Hepatocyte (in vitro differentiated cells): ENCODE measurements around the gene DNMT3B. TPM values are rescaled to one million over a fixed set of nuclear protein-coding genes. Genes with fewer than 3 reads are reported as not detected.

Experiments used
- DNase-seq: peaks from one replicate; pipeline ENCODE4 v3.0.0-alpha.2; 2016; ENCODE audit warnings: low spot score
- H2AFZ ChIP-seq: fragments of 200-600 bp; sonication (generic); 2 replicates; pipeline ENCODE4 v1.6.0; 2016; ENCODE audit warnings: antibody characterized with exemption, mild to moderate bottlenecking
- H3K27ac ChIP-seq: fragments of 200-600 bp; sonication (generic); 2 replicates; pipeline ENCODE4 v1.5.1; 2016; ENCODE audit warnings: mild to moderate bottlenecking
- H3K27me3 ChIP-seq: fragments of 200-600 bp; sonication (generic); 2 replicates; pipeline ENCODE4 v1.6.1; 2016
- H3K36me3 ChIP-seq: fragments of 200-600 bp; sonication (generic); replicated peaks from 2 replicates; pipeline ENCODE4 v1.5.1; 2016; ENCODE audit warnings: low read depth; ENCODE audit not compliant: insufficient read depth
- H3K4me1 ChIP-seq: fragments of 200-600 bp; sonication (generic); 2 replicates; pipeline ENCODE4 v1.5.1; 2016; ENCODE audit warnings: mild to moderate bottlenecking, moderate library complexity; ENCODE audit not compliant: insufficient read depth
- H3K4me2 ChIP-seq: fragments of 200-600 bp; sonication (generic); 2 replicates; pipeline ENCODE4 v1.6.0; 2016
- H3K4me3 ChIP-seq: fragments of 200-600 bp; sonication (generic); 2 replicates; pipeline ENCODE4 v1.5.1; 2016; ENCODE audit warnings: mild to moderate bottlenecking
- H3K79me2 ChIP-seq: fragments of 200-600 bp; sonication (generic); 2 replicates; pipeline ENCODE4 v1.6.0; 2017; ENCODE audit warnings: mild to moderate bottlenecking
- H3K9me2 ChIP-seq: fragments of 200-600 bp; sonication (generic); replicated peaks from 2 replicates; pipeline ENCODE4 v1.6.0; 2017; ENCODE audit warnings: mild to moderate bottlenecking; ENCODE audit not compliant: insufficient read depth
- H3K9me3 ChIP-seq: fragments of 200-600 bp; sonication (generic); 2 replicates; pipeline ENCODE4 v1.5.1; 2016; ENCODE audit warnings: low read depth, mild to moderate bottlenecking
- H4K20me1 ChIP-seq: fragments of 200-600 bp; sonication (generic); 2 replicates; pipeline ENCODE4 v1.6.0; 2016; ENCODE audit warnings: mild to moderate bottlenecking; ENCODE audit not compliant: insufficient read depth, poor library complexity, severe bottlenecking
- EZH2 ChIP-seq: fragments of 200-600 bp; sonication (generic); IDR thresholded peaks from 2 replicates; pipeline ENCODE4 v1.6.1; 2016; ENCODE audit warnings: antibody characterized with exemption, mild to moderate bottlenecking, borderline replicate concordance
- EZH2phosphoT487 ChIP-seq: fragments of 200-600 bp; sonication (generic); IDR thresholded peaks from one replicate; pipeline ENCODE4 v1.6.1; 2018; ENCODE audit warnings: antibody characterized with exemption, mild to moderate bottlenecking, low read depth, moderate library complexity; ENCODE audit not compliant: unreplicated experiment, severe bottlenecking
- WGBS: methylation state at CpG from one replicate; pipeline ENCODE4 v1.1.6; 2016; ENCODE audit warnings: low lambda C conversion rate; ENCODE audit errors: missing lambda C conversion rate; 5-methylcytosine and 5-hydroxymethylcytosine counted together
- polyA plus RNA-seq: library from polyadenylated mRNA; unstranded; fragments of >200 nt; fragmentation: Nextera tagmentation; extraction: Ambion mirVana; gene quantifications from 2 replicates; pipeline ENCODE4 v1.2.1, GENCODE V29; 2016
- total RNA-seq: library from RNA; depleted of rRNA; stranded (reverse); fragments of >200 nt; gene quantifications from 2 replicates; pipeline ENCODE4 v1.2.3, GENCODE V29; 2014
- TF ChIP-seq, protein P1 (sequence below): fragments of 200-600 bp; sonication (generic); IDR thresholded peaks from 2 replicates; pipeline ENCODE4 v1.5.1; 2016; ENCODE audit warnings: antibody characterized with exemption, mild to moderate bottlenecking; ENCODE audit not compliant: poor library complexity

The DNMT3B gene
- total and polyA plus RNA-seq, 2 experiments from 2014 or later, result 4.3 to 5.2 TPM

DNA sequence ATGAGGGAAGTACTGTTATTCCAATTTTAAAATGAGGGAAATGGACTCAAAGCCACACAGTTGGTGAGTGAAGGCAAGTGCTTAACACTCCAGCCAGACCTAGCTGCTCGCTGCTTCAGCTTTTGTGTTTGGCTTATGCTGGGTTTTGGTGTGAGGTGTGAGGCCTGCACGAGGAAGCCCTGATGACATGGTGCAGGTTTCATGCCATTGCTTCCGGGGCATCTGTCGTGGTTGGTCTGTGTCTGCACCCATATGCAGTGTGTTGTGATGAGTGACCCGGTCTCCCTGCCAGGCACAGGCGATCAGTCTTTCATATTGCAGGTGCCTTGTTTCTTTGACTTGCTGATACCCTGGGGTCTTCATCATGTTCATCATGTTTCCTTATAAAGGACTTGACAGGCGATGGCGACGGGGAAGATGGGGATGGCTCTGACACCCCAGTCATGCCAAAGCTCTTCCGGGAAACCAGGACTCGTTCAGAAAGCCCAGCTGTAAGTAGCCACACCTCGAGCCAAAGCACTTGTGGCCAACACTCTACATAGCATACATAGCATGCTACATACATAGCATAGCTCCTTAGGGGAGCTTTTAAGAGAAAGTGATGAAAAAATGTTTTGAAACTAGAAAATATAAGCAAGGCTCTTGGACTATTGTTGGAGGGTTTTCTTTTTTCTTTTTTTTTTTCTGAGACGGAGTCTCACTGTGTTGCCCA lies 22.3 kb downstream of the DNMT3B start:
- H3K4me2 ChIP-seq, result no peak overlapping the region
- H3K27me3 ChIP-seq, result no peaks in the 10 kb centered on the region
- no peaks in the 10 kb centered on the region for H3K79me2 ChIP-seq
- no peak overlapping the region for H3K4me3 ChIP-seq
- H3K27ac ChIP-seq, result no peak overlapping the region
- no peak for DNase-seq
- no peaks in the 10 kb centered on the region for H4K20me1 ChIP-seq
- 95% methylated on average over 13 of the region's 13 CpGs for WGBS
- no peak for TF ChIP-seq EZH2phosphoT487
- TF ChIP-seq, protein P1, sequence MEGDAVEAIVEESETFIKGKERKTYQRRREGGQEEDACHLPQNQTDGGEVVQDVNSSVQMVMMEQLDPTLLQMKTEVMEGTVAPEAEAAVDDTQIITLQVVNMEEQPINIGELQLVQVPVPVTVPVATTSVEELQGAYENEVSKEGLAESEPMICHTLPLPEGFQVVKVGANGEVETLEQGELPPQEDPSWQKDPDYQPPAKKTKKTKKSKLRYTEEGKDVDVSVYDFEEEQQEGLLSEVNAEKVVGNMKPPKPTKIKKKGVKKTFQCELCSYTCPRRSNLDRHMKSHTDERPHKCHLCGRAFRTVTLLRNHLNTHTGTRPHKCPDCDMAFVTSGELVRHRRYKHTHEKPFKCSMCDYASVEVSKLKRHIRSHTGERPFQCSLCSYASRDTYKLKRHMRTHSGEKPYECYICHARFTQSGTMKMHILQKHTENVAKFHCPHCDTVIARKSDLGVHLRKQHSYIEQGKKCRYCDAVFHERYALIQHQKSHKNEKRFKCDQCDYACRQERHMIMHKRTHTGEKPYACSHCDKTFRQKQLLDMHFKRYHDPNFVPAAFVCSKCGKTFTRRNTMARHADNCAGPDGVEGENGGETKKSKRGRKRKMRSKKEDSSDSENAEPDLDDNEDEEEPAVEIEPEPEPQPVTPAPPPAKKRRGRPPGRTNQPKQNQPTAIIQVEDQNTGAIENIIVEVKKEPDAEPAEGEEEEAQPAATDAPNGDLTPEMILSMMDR, result no peak
- TF ChIP-seq EZH2, result no peak
- H3K4me1 ChIP-seq, result no peaks in the 10 kb centered on the region
- H2AFZ ChIP-seq, result no peak overlapping the region
- H3K36me3 ChIP-seq, result no peaks in the 10 kb centered on the region
- H3K9me3 ChIP-seq, result no peaks in the 10 kb centered on the region
- H3K9me2 ChIP-seq, result no peaks in the 10 kb centered on the region

DNA sequence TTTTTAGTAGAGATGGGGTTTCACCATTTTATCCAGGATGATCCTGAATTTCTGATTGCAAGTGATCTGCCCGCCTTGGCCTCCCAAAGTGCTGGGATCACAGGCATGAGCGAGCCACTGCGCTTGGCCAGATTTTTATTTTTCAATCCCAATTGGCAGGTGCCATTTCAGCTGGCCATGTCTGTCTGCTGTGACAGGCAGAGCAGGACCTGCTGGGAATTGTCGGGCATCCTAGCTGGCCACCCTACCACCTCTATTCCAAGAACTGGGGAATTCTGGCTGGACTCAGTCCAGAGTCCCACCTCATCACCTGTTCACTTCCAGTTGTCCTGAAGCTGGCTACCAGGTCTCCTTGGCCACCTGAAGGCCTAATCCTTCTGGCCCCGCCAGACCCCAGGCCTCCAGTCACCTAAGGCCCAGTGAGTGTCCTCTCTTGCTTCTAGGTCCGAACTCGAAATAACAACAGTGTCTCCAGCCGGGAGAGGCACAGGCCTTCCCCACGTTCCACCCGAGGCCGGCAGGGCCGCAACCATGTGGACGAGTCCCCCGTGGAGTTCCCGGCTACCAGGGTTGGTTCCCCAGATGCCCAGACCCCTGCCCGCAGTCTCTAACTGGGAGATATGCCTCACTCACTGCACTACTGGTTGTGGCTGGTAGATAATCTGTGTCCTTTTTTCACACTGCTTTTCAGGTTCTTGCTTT lies 24.0 kb downstream of the DNMT3B start:
- no peaks in the 10 kb centered on the region for H3K4me1 ChIP-seq
- H4K20me1 ChIP-seq, result no peaks in the 10 kb centered on the region
- no peak overlapping the region for H3K4me2 ChIP-seq
- no peak for DNase-seq
- no peaks in the 10 kb centered on the region for H3K79me2 ChIP-seq
- WGBS, result 95% methylated on average over 16 of the region's 16 CpGs
- H2AFZ ChIP-seq, result no peak overlapping the region
- no peak overlapping the region for H3K4me3 ChIP-seq
- no peaks in the 10 kb centered on the region for H3K9me2 ChIP-seq
- H3K27me3 ChIP-seq, result no peaks in the 10 kb centered on the region
- no peaks in the 10 kb centered on the region for H3K36me3 ChIP-seq
- no peak overlapping the region for H3K27ac ChIP-seq
- H3K9me3 ChIP-seq, result no peaks in the 10 kb centered on the region
- TF ChIP-seq EZH2, result no peak
- TF ChIP-seq, protein P1, result no peak
- no peak for TF ChIP-seq EZH2phosphoT487

DNA sequence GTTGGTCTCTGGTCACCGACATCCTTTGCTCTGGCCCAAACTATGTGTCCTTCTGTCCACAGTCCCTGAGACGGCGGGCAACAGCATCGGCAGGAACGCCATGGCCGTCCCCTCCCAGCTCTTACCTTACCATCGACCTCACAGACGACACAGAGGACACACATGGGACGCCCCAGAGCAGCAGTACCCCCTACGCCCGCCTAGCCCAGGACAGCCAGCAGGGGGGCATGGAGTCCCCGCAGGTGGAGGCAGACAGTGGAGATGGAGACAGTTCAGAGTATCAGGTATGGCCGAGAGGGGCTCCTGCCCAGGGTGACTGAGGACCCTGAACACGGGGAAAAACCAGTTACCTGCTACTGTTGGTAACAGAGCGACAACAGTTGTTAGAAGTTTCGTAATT lies 25.0 kb downstream of the DNMT3B start:
- Histone ChIP-seq H3K79me2 (no peaks in the 10 kb centered on the region), H3K36me3 (no peaks in the 10 kb centered on the region), H3K27me3 (no peaks in the 10 kb centered on the region), H3K27ac (no peak overlapping the region), H3K4me1 (peaks cover 4% of the 10 kb centered on the region), H3K9me2 (no peaks in the 10 kb centered on the region), H3K9me3 (no peaks in the 10 kb centered on the region), H4K20me1 (no peaks in the 10 kb centered on the region), H3K4me3 (no peak overlapping the region), H2AFZ (no peak overlapping the region), H3K4me2 (no peak overlapping the region)
- DNase-seq, result no peak
- 92% methylated on average over 16 of the region's 16 CpGs for WGBS
- TF ChIP-seq EZH2, result no peak
- no peak for TF ChIP-seq EZH2phosphoT487
- TF ChIP-seq, protein P1, result no peak
